IPS DF 4.7 (cell line): ENCODE measurements around the gene ZNF503.

Experiments
- DNase-seq: peaks from one replicate; pipeline ENCODE4 v3.0.0-alpha.2; 2013; ENCODE audit warnings: low spot score; ENCODE audit errors: extremely low read depth

Gene ZNF503

GRCh38 chr10:75407224-75407712, 5.7 kb upstream of the ZNF503 start:
- no peak for DNase-seq

GRCh38 chr10:75406462-75407223, 5.1 kb upstream of the ZNF503 start:
- no peak for DNase-seq

GRCh38 chr10:75405598-75406461, 4.3 kb upstream of the ZNF503 start:
- DNase-seq, result no peak

DNA sequence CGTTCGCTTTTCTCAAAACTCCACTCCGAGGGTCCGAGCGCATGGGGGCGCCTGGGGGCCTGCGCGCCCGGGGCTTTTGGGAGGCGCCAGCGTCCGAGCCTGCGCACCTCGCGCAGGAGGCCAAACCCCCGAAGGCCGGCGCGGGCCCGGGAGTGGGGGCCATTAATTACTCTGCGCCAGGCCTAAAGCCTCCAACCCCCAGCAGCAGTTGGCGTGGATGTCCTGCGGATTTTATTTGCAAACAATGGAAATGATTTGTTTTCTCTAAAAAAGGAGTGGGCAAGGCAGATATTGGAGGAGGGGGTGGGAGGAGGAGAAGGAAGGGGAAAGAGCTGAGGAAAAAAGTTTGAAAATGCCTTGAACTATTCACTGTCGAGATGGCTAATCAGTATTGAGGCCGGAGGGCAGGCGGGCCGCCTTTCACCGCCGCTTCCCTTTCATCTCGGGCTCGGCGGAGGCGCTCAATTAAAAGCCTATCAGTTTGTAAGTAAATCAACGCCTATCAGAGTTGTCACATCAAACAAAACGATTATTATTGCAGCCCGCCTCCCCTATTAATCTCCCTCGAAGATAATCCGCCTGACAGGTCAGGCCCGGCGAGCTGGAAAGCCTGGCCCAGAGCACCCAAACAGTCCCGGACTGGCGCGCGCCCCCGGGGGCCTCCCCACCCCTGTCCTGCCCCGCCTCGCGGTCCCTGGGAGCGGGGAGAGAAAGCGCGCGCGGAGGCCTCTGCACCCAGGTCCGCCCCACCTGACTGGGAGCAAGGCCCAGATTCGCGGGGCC, 3.4 kb upstream of the ZNF503 start:
- no peak for DNase-seq

- no peak for DNase-seq
These were observed 2.6 kb upstream of the ZNF503 start for GRCh38 chr10:75403939-75404814.

DNA sequence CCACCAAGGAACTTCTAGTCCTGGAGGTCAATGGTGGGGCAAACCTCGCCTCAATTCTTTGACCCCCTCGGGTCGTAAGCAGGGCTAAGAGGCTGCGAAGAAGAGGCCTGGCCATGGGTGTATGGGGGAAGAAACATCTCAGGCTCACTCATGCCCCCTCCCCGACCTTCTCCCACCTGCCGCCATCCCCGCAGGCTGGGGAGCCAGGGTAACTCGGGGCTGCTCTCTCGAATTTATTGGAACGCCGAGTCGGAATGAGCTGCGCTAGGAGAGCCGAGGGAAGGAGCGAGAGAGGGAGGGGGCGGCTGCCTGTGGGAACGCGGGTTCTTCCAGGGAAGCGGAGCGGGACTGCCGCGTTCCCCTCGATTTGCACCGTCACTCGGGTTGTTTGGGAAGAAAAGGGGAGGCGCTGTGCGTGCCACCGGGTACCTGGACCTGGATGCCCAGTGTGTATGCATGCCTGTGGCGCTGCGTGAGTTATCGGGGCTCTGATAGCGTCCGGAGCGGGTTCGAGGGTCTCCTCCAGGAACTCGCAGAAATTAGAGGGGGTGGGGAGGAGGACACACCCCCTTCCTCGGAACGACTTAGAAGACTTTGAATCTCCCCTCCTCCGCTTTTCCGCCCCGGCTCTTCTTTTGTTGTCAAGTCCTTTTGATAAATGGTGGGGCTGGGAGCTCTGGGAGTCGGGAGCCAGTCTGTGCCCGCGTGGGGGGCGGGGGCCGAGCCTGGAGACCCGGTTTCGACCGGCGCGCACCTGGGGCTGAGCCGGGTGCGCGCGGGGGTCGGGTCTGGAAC, 1.8 kb upstream of the ZNF503 start:
- DNase-seq, result no peak

DNA sequence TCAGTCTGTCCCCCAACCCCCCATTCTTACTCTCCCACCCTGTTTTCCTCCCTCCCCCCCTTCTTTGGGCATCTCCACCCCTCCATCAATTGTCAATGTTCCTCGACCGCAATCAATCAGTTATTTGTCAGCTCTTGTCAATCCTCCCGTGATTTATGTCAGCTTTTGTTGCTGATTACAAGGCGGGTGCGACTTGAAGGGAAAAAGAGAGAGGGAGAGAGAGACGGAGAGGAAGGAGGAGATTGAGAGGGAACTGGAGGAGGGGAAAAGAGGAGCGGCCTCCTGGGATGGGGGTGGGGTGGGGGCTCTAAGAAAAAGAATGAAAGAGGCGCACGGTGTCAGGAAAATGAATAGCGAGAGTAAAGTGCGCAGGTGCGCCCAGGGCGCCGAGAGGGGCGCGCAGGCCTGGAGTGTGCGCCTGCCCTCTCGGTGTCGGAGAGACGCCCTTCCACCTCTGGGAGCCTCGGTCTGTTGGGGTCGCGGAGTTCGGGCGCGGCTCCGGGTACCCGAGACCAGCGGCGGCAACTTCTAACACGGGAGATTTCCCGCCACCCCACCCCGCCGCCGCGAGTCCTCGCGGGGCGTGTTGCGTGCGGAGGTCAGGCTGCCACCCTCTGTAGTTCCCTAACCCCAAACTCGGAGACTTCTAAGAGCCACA, 1.1 kb upstream of the ZNF503 start:
- DNase-seq, result no peak

GRCh38 chr10:75400771-75401568, 594 bp downstream of the ZNF503 start:
- no peak for DNase-seq

GRCh38 chr10:75400163-75400770, 1.3 kb downstream of the ZNF503 start:
- no peak for DNase-seq

DNA sequence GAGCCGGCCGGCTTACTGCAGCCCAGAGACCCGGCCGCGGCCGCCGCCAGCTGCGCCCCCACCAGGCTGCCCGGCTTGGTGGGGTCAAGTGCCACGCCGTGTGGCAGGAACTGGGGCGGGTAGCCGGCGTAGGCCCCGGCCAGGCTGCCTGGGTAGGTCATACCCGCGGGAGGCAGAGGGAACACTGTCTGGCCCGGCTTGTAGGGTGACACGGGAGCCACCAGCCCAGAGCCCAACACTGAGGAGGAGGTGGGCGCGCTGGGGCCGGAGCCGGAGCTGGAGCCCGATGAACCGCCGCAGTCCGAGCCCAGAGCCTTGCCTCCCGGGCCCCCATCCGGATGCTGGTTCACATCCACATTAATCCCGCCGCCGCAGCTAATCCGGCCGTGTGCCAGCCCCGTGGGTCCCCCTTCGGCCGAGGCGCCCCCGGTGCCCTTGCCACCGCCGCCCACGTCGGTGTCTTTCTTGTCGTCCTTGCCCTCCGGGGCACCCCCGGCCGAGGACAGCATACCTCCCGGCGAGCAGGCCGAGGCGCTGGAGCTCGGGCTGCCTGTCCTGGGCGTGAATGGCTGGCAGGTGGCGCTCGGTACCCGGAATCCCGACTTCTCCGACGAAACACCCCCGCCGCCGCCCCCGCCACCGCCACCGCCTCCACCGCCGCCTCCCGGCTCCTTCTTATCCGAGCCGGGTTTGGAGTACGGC, 2.0 kb downstream of the ZNF503 start:
- no peak for DNase-seq

- DNase-seq, result no peak
These were observed 2.7 kb downstream of the ZNF503 start for GRCh38 chr10:75398692-75399460.

DNA sequence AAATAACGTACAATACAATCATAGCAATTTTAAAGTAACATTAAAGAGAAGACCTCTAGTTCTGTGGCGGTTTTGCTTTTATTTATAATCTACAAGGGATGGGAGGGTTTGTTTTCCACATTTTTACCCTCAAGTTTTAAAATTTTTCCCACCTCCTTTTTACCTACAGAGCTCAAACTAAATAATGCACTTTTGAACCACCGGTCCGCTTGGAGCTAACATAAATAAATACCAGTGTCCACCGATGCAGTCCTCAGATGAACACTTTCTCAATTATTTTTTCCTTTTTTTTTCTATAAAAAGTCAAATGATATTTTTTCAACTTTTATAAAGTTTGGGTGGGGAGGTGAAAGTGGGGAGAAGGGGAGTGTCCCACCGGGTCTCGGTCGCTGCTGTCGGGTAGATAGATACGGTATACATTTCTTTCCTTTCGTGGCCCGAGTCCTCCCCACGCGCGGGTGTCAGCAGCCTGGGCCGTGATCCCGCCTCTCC, 3.3 kb downstream of the ZNF503 start:
- DNase-seq, result no peak

DNA sequence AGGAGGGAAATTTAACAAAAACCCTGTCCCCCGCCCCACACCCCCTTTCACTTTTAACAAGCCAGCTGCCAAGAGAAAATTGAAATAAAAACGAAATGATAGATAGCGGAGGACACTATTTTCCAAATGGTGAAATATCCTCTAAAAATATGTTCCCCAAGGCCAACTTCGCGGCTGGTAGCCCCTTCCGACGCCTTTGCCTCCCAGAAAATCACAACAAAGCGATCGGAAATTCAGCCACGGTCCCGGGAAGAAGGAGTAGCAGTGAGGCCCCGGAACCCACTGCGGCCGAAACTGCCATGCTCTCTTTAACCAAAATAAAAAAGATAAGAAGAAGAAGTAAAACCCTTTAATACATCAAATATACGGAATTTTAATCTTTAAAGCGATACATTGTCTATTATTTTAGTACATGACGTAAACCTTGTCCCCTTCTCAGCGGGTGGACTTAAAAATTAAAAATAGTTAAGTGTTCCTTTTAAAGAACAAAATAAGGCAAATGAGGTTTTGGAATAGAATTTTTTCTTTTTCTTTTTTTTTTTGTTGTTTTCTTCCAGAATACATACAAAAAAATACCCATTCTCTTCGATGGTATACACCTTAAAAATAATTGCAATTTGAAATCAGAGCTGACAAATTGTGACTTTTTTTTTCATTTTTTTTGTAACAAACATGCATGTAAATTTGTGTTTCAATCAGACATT, 3.9 kb downstream of the ZNF503 start:
- no peak for DNase-seq

GRCh38 chr10:75396631-75397495, 4.7 kb downstream of the ZNF503 start:
- DNase-seq, result no peak
